H54 (cell line): ENCODE results near the gene COPS9.

Experiments
- DNase-seq: peaks from one replicate; pipeline ENCODE4 v3.0.0; 2011; ENCODE audit warnings: low spot score, mixed read lengths; ENCODE audit not compliant: insufficient read length
- FAIRE-seq: peaks from 3 replicates; lab custom pipeline; 2011; peaks lifted over from hg19 to GRCh38; lab: Jason Lieb, UNC
- POLR2A ChIP-seq: IDR thresholded peaks from 2 replicates; pipeline ENCODE4 v1.6.1; 2011; ENCODE audit warnings: low read depth, mild to moderate bottlenecking, low read length

COPS9 gene

DNA sequence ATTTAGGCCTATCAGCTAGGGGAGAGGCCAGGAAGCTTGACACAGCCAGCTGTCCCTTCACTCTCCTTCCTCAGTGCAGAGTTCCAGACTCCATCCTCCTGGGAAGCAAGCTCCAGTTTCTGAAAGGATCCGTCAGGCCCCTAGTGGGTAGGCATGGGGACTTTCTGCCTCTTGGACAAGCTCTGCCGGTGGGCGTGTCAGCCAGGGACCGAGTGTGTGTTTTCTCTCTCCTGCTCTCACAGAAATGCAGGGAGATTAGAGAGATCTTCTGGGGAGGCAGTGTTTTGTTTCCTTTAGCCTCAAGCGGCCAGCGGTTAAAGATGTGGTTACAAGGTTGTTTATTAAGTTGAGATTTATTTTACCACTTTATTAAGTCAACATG is 34.2 kb upstream of the COPS9 start:
- DNase-seq (no peak), FAIRE-seq (no peak)
- TF ChIP-seq POLR2A: no peak

- FAIRE-seq: no peak
- TF ChIP-seq POLR2A: no peak
- DNase-seq: no peak
Observed at GRCh38 chr2:240169486-240170353, 33.6 kb upstream of the COPS9 start.

- TF ChIP-seq POLR2A: no peak
- DNase-seq (no peak), FAIRE-seq (no peak)
Observed at GRCh38 chr2:240168546-240169361, 32.6 kb upstream of the COPS9 start.

DNA sequence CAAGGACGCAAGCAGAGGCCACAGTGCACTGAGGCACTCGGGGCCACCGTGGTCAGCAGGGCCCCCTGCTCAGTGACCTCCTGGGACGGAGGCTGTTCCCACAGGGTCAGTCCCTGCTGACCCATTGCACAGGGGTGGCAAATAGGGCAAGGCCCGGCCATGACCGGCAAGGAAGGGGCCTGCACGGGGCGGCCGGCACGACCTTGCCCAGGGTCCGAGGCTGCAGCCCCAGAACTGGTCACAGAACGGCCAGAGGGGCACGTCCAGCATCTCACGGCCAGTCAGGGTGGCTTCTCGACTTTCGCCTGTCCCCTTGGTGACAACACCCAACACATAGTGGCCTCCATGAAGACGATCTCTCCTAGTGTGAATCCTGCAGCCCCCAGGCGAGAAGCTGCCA is 31.9 kb upstream of the COPS9 start:
- FAIRE-seq (no peak), DNase-seq (no peak)
- TF ChIP-seq POLR2A: no peak

DNA sequence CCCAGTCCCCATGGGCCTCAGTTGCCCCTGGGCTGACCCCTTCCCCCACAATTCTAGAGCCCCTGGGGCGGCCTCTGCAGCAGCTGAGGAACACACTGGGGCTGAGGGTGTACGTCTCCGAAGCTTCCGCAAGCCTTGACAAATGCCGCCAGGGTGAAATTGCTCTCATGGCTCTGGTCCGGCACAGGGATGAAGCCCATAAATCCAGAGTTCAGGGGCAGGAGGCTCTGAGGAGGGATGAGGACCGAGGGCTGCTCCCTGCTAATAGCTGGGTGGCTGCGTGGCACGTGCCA is 31.4 kb upstream of the COPS9 start:
- no peak for FAIRE-seq
- no peak for TF ChIP-seq POLR2A
- DNase-seq: no peak

DNA sequence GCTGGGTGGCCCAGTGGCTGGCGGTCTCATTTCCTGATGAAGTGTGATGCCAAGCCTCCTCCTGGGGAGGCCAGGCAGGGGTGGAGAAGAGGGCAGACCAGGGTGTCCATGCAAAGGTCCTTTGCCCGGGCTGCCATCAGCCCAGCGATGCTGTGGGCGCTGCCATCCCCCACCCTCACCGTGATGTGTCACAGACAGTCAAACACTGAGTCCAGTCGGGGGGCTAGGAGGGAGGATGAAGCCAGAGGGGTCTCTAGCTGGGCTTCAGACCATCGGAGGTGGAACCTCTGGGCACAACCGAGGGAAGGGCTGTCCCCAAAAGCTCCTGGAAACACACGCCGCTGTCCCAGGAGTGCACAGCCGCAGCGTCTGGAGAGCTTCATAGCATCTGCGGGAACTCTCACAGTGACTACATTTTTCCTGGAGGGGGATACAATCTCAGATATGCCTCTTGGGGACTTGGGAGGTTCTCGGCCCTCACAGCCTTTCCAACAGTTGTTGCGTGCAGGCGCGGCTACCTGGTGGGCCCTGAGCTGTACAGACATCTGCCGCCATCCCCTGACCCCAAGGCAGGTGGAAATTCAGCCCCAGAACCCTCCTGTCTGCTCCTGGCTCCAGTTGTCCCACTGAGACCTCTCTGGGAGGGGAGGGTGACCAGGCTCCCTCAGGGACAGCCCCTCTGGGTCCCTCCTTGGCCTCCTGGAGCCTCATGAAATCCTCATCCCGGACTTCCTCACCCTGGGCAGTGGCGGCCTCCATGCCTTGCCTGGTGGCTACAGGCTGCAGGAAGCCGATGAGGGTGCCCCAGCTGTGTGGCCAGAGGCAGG is 30.9 kb upstream of the COPS9 start:
- FAIRE-seq: no peak
- no peak for DNase-seq

DNA sequence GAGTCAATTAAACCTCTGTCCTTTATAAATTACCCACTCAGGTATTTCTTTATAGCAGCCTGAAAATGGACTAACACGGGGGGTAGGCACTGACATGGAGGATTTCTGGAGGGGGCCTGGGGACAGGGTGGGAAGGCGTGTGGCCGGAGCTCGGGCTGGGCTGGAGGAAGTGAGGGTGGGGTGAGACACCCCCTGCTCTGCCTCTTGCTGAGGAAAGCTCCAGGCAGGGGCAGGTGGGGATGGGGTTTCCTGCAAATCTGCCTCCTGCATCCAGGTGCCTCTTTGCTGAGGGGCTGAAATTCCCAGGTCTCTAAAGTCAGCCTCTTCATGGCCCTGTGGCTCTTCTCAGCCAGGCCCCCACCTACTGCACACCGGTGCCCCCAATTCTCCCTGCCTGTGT is 30.1 kb upstream of the COPS9 start:
- FAIRE-seq (no peak), DNase-seq (no peak)
- no peak for TF ChIP-seq POLR2A

More for the DNA sequence above, 30.9 kb upstream of the COPS9 start:
- no peak for TF ChIP-seq POLR2A

DNA sequence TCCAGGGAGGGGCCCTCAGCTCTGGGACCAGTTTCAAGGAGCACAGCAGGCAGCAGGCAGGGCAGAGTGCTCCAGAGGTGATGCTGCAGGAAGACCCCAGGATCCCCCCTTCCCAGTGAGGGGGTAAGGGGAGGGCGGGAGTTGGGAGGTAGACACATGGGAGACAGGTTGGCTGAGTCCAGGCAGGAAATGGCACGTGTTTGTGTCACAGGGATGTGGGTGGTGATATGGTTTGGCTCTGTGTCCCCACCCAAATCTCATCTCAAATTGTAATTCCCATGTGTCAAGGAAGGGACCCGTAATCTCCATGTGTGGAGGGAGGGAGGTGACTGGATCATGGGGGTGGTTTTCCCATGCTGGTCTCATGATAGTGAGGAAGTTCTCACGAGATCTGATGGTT is 29.6 kb upstream of the COPS9 start:
- FAIRE-seq (no peak), DNase-seq (no peak)
- TF ChIP-seq POLR2A: no peak

DNA sequence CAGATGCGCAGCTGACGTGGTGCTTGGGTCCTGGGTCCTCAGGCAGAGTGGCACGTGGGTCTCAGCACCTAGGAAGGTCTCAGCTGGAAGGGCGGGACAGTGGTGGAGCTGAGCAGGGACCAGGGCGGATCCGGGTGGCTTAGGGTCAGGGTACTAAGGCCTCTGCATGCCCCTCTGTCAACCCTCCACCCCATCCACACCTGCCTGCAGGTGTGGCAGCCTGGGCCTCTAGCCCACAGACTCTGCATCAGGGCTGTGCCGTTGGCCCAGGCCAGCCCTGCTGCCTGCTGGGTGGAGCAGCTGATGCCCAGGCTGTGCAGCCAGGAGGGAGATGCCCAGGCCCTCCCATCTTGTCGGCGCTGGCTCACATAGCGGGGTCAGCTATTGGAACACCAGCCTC is 28.9 kb upstream of the COPS9 start:
- TF ChIP-seq POLR2A: no peak
- DNase-seq (no peak), FAIRE-seq (no peak)

GRCh38 chr2:240164586-240164985 is 28.5 kb upstream of the COPS9 start:
- no peak for TF ChIP-seq POLR2A
- FAIRE-seq: no peak
- DNase-seq: no peak

DNA sequence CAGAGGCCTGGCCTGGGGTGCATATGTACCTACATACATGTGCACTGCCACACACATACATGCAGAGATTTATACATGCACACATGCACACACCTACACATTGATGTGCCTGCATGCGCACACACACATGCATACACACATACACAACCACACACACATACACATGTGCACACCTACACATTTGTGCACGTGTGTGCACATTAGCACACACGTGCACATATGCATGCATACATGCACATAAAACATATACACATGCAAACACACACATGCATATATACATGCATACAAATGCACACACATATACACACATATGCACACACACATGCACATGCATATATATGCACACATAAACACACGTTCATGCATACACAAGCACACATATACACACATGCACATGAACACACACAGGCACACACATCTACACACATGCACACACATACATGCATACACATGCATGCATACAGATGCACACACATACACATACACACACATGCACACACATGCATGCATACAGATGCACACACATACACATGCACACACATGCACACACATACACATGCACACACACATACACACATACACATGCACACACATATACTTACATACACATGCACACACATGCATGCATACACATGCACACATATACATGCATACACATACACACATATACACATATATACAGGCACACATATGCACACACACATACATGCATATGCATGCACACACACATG is 27.9 kb upstream of the COPS9 start:
- FAIRE-seq (no peak), DNase-seq (no peak)
- TF ChIP-seq POLR2A: no peak

GRCh38 chr2:240162939-240163714 is 27.0 kb upstream of the COPS9 start:
- FAIRE-seq (no peak), DNase-seq (no peak)
- TF ChIP-seq POLR2A: no peak

DNA sequence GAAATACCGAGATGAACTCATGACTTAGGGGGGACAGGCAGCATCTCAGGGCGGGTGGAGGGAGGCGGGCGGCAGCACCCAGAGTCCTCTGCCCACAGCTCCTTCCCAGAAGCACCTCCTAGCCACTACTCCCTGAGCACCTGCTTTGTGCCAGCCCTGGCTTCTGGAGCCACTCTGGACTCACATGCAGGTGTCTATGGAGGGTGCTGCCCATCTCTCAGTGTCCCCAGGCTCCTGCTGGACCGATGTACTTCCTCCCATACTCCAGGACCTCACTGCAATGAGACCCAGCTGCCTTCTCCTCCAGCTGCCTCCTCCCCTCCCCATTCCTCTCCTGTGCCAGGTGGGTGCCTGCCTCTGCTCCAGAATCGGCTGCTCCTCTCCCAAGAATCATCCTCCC is 26.4 kb upstream of the COPS9 start:
- TF ChIP-seq POLR2A: no peak
- no peak for DNase-seq
- FAIRE-seq: no peak
